HG03175 (cell line): Measurements from ENCODE around the gene CFAP97.
A peak's percentile ranks its signal among the peaks of the same experiment; 100 is the strongest.
"Not testable (repeated sequence)": the region's sequence is repeated elsewhere in the genome, so short reads cannot be mapped to it uniquely, and the experiment has no call there.

ENCODE experiments used
- ATAC-seq: cut with Tn5 transposase; IDR thresholded peaks from one replicate; pipeline ENCODE4 v1.9.1; 2021; ENCODE audit warnings: mild to moderate bottlenecking, moderate library complexity; ENCODE audit not compliant: unreplicated experiment

CFAP97 gene

DNA sequence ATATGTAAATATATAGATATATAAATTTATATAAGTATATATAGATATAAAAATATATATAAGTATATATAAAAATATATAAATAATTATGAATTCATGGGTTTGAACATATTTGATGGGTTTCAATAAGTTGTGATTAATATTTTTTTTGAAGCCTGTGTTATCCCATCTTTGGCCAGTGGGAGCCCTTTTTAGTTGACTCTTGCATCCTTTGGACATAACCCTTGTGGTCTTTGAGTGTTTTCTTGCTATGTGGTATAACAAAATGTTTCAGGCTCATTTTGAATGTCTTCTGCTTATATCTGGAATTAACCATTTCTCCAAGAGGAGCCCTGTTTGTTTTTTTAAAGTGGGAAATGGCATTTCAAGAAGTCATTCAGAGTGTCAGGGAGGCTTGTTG, 20.8 kb upstream of the CFAP97 start:
- ATAC-seq, result no peak

DNA sequence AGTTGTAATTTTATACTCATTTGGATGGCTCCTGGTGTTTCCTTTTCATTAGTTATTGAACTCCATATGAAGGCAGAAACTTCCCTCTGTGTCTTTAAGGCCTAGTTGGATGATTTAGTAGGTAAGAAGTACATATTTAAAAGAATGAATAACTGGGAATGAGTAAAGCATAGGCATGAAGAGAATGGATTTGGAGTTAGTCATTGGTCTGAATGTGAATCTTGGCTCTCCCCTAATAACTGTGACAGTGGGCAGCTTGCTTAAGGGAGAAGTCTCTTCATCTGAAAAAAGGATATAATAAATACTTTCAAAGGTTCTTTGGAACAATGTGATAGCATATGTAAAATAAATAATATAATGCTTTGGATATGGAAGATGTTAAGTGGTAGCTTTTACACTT, 18.8 kb upstream of the CFAP97 start:
- no peak for ATAC-seq

DNA sequence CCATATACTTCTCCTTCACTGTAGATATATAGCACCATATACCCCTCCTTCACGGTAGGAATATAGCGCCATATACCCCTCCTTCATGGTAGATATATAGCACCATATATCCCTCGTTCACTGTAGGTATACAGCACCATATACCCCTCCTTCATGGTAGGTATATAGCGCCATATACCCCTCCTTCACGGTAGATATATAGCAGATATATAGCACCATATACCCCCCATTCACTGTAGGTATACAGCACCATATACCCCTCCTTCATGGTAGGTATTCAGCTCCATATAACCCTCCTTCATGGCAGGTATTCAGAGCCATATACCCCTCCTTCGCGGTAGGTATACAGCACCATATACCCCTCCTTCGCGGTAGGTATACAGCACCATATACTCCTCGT, 18.1 kb upstream of the CFAP97 start:
- ATAC-seq, result no peak

DNA sequence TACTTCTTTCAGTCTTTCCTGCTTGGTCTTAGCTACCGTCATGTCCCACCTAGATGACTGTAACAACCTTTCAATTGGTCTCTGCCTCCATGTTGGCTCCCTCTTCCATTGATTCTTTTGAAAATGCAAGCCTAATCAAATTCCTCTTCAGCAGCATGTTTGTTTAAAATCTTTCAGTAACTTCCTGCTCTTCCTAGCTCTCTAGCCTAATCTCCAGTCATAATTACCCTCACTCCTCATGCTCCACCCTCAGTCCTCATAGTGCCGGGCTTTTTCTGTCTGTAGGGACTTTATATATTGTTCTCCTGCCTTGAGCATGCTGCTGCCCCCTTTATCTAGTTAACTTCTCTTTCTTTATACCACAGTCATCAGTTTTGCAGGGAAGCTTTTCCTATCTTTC, 17.7 kb upstream of the CFAP97 start:
- no peak for ATAC-seq

DNA sequence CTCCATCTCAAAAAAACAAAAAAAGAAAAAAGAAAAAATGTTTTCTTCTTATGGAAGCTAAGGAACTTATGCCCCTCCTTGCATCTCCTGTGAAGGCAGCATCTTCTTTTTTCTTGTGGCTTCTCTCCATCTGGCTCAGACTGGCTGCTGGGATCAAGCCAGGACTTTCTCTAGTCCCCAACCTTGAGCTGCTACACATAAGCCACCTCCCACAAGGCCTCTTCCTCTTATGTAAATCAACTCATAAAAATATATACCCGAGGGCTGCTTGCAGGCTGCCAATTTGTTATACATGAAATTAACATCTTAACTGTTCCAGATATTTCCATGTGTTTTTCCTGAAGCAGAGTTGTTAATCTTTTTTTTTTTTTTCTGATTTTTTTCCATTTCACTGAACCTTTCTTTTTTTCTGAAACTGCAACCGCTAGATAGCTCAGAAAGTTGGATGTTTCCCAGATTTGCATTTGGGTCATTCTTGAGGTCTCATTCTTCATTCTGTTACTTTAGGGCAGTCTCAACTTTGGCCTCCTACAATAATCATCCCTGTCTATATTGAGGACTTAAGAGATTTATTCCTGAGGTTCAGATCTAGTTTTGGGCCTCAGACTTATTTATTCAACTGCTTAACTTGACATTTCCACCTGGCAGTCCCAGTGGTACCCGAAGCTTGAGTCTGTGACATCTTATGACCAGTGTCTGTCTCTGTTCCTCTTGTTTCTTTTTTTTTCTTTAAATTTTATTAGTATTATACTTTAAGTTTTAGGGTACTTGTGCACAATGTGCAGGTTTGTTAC, 15.9 kb upstream of the CFAP97 start:
- peak; percentile 78 for ATAC-seq

DNA sequence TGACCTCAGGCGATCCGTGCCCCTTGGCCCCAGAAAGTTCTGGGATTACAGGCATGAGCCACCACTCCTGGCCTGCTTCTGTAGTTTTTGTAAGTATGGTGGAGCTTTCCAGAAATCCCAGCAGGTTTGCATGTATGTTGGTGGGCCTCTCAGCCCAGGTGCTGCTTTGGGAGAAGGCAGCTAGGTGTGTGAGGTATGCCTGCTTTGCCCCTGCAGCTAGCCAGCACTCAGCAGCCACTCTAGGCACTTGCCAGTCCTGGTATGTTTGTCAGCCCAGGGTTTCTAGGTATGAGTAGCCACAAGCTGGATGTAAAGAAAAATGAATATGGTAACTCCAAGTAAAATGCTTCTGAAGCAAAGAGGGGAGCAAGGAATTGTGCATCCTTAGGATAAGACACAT, 14.5 kb upstream of the CFAP97 start:
- ATAC-seq, result no peak

DNA sequence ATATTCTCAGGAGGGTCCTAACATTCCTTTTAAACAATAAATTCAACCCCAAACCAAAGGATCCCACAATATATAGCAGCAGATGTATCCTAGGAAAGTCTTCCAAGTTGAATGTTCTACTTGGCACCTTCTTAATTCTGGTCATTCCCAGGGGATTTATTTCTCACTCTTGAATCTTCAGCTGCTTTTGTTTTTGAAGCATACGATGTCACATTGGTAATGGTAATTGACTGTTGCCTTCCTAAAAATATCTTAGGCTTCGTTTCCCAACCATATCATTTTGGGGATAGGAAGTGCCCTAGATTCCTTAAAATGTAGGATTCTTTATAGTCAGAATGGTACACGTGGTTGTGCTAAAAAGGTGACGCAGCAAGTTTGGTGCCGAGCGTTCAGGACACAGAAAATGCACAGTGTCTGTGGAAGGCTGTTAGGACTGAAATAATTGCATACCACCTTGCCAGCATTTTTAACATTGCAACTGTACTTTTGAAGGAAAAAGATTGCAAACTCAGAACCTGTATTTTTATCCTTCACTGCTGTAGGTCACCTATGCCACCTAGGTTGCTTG, 13.7 kb upstream of the CFAP97 start:
- no peak for ATAC-seq

DNA sequence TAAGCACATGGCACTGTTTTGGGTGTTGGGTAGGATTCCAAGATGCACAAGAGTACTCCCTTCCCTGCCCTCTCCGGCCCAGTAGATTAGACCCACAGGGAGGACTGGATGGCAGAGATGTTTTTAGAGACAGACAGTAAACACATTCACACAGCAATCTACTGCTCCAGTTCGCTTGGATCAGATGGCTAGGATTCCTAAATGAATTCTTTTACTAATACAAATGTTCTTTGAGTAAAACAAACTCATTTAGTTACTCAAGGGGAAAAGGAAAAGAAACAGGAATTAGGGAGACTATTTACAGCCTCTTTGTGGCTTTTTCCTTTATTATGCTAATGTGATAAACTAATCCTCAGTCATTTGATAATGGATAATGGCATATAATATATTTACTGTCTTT, 11.5 kb upstream of the CFAP97 start:
- no peak for ATAC-seq

DNA sequence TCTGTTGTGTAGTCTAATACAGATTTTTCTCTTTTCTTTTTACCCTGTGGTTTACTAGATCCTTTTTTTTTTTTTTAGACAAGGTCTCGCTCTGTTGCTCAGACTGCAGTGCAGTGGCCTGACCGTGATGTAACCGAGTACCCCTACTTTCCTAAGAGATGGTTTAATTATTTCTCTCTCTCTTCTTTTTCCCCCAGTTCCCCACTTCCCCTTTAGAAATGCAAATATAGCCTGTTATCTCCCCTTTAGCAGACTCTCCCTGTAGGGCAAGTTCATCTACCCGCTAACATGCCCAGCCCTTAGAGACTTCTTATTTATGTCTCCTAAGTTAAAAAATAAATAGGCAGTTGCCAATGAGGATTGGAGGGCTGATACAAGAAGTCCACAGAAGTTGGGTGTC, 10.1 kb upstream of the CFAP97 start:
- peak; percentile 44 for ATAC-seq

DNA sequence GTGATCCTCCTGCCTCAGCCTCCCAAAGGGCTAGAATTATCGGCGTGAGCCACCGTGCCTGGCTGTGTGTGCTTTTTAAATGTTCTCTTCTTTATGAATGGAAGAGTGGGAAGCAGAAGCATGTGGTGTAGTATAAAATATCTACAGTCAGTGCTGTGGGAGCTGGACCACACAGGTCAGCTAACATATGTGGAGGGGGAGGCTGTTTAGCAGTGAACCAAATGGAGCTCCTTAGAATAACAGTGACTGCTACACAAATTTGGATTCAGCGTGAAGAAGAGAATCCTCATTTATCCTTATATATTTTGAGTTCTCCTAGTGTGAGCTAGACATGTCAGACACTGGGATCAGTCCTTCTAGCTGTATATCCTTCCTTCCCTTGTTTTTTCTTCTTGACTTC, 8.8 kb upstream of the CFAP97 start:
- no peak for ATAC-seq

DNA sequence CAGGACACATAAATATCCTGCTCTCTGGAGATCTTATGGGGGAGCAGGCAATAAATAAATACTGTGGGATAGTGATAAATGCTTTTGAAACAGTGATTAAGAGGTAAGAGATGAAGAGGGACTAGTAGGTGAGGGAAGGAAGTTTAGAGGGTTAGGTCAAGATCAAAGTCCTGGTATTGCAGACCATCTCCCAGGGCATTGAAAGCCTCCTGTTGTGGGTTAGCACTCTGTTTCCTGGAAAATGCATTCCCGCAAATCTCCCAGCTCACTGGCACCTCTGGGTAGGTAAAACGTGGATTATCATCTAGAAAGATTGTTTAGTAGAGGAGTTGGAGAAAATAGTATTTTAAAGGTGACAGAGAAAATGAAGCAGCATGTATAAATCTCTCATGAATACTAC, 7.8 kb upstream of the CFAP97 start:
- ATAC-seq, result no peak

DNA sequence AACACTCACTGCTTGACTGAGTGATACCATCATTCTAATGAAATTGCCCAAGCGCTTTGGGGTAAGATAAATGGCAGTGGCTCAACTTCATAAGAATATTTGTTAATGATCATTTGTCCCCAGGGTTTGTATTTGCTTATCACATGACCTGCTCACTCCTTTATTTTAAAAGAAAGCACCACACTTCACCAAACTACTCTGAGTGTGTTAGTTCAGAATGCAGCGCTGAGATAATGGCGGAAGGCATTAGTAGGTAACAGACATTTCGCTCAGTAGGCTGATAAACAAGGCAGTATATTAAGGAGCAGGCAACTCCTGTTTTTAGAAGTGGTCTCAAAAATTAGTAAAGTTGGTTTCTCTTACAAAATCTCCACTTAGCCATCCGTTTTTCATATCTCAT, 7.2 kb upstream of the CFAP97 start:
- no peak for ATAC-seq

DNA sequence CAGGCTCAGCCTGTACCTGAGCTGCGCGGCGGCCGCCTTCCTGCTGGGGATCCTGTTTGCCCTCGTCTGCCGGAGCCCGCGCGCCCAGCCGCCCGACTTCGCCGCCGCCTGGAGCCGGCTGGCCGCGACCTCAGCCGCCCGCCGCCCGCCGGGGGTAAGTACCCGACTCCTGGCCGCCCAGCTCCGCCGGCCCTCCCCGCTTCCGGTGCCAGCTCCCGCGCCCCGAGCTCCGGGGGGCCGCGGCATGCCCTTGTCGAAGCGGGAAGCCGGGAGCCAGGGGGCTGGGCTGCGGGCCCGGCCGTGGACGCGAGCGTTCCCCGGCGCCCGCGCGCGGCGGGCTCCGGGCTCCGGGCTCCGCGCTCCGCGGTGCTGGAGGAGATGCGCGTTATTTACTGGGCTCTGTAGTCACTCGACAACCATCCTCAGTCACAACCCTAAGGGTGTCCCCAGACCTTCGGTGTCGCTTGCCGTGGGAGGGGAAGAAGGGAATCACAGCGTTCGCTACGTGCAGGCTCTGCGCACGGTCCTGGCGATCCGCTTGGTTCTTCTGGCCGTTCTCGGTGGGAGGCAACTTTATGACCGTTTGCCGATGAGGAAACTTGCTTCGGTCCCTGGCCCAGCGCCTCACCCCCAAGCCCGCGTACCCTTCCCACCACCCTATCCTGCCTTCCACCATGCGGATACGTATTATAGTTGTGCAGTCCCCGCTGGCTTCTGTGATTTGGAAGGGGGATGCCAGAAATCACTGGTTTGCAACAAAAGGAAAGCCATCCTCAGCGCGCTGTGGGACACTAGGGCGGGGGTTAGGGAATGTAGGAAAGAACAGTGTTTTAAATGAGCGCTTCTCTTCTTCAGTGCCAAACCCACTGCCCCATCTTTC, 6.5 kb upstream of the CFAP97 start:
- peak; percentile 11 for ATAC-seq

DNA sequence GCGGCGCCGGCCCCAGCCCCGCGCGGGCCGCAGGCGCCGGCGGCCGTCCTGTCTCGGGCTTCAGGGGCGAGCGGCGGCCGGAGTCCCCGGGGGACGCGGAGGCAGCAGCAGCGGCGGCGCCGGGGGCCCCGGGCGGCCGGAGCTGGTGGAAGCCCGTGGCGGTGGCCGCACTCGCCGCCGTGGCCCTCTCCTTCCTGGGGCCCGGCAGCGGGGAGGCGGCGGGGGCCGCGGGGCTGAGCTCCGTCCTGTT, 6.0 kb upstream of the CFAP97 start:
- ATAC-seq, result peak; percentile 19

DNA sequence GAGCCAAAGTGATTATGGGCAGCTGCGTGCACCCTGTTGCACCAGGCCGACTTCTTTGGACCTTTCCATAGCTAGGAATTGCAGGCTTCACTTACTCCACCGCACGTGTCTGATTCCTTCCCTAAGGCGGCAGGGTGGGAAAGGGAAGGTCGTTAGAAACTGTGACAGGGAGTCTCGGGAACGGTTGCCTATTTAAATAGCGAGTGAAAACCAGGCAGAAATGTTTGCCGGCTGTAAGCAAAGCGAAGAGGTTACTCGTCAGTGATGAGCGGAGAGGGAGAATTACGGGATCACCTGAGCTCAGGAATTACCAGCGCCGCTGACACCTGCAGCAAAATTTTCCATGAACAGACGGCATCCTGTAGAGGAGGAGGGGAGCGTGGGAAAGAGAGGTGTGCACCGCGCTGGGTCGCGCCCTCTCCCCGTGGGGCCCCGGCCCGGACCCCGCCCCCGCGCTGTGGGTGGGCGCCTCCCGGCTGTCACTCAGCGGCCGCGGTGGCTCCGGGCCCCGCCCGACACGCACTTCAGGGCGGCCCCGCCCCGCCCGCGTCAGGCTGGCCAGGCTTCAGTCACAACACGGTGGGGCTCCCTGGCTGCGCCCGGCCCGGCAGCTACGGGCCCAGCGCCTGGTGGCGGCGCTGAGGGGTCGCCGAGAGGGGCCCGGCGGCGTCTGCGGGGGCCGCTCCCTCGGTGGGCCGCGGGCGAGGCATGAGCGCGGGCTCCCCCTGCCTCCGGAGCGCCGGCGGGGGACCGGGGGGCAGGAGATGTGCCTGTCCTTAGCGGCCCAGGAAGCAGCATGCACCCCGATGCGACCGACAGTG, 5.4 kb upstream of the CFAP97 start, which contains the start of gene SNX25:
Gene SNX25, plus strand, starts transcription at position 568 of the 821 bp plus-strand sequence. Its CDS starts 229 bp downstream, at position 797.
- ATAC-seq, result peak; percentile 75

DNA sequence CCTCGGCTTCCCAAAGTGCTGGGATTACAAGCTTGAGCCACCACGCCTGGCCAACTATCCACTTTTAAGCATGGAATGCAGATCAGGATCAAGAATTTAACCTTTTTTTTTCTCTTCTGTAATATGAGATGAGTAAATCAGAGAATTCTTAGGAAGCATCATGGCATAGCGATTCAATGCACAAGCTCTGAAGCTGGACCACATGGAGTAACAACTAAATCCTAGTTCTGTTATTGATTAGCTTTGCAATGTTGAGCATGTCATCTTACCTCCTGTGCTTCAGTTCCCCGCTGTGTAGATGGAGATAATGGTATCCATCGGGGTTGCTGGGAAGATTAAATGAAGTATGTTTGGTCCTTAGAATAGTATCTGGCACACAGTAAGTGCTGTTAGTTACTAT, 3.7 kb upstream of the CFAP97 start:
- no peak for ATAC-seq

DNA sequence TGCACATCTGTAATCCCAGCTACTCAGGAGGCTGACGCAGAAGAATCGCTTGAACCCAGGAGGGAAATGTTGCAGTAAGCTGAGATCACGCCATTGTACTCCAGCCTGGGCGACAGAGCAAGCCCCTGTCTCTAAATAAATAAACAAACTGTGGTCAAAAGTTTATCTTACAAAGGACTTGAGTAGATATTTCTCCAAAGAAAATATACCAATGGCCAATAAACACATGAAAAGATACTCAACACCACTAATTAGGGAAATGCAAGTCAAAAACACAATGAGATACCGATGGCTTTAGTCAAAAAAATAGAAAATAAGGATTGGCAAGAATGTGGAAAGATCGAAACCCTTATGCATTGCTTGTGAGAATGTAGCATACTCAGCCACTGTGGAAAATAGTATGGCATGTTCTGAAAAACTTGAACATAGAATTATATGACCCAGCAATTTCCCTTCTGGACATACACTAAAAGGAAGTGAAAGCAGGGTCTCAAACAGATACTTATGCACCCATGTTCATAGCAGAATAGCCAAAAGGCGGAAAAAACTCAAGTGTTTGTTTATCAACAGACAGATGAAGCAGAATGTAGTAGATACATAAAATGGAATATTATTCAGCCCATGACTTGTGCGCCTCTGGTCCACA, 2.0 kb upstream of the CFAP97 start:
- ATAC-seq, result no peak

DNA sequence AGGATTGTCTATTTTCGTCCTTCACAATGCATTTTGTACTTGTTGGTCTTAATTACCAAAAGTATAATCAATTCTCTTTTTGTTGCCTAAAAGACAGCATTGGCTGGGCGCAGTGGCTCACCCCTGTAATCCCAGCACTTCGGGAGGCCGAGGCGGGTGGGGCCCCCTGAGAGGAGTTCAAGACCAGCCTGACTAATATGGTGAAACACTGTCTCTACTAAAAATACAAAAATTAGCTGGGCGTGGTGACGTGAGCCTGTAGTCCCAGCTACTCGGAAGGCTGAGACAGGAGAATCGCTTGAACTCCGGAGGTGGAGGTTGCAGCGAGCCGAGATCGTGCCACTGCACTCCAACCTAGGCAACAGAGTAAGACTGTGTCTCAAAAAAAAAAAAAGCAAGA, 1.3 kb upstream of the CFAP97 start:
- ATAC-seq, result not testable (repeated sequence)

DNA sequence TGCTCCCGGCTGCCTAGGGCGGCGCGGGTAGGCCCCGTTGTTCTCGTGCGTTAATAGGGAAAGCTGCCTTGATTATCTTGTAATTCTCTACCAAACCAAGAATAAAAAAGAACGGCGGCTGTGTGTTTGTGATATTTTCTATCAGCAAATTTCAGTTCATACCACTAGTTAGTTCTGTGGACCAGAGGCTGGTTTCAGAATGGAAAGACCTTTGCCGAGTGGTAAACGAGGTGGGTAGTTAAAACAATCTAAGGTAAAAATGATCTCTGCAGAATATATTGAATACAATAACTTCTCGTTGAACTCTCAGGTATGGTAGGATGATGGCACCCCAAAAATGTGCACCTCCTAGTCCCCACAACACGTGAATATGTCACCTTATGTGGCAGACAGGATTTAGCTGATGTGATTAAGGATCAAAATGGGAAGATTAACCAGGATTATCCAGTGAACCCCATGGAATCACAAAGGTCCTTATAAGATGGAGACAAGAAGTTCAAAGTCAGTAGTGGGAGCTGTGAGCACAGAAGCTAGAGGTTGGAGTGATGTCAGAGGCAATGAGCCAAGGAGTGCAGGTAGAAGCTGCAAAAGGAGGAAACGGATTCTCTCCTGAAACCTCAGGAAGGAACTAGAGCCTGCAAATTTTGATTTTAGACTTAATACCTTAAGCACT, 574 bp upstream of the CFAP97 start:
- ATAC-seq, result no peak

DNA sequence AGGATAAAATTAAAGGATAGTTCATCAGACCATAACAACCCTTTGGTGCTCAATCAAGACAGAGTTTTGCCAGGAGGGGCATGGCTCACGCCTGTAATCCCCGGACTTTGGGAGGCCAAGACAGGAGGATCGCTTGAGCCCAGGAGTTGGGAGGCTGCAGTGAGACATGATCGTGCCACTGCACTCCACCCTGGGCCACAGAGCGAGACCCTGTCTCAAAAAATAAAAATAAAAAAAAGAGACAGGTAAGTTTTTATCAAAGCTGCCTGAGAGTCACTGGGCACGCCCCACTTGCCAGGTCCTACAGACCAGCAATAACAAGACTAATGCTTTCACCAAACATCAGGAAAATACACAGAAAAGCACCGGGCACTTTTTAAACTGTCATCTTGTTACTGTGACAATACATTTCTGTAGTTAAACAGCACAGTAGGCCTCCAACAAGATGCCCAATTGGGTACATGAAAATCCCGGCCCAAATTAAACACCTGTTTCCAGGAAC, 765 bp downstream of the CFAP97 start:
- peak; percentile 5 for ATAC-seq
